HG03378 (cell line): ENCODE results near the gene CRISPLD2.

Experiments
- ATAC-seq: cut with Tn5 transposase; IDR thresholded peaks from one replicate; pipeline ENCODE4 v1.9.1; 2021; ENCODE audit warnings: mild to moderate bottlenecking, moderate library complexity; ENCODE audit not compliant: unreplicated experiment

The CRISPLD2 gene, protein sequence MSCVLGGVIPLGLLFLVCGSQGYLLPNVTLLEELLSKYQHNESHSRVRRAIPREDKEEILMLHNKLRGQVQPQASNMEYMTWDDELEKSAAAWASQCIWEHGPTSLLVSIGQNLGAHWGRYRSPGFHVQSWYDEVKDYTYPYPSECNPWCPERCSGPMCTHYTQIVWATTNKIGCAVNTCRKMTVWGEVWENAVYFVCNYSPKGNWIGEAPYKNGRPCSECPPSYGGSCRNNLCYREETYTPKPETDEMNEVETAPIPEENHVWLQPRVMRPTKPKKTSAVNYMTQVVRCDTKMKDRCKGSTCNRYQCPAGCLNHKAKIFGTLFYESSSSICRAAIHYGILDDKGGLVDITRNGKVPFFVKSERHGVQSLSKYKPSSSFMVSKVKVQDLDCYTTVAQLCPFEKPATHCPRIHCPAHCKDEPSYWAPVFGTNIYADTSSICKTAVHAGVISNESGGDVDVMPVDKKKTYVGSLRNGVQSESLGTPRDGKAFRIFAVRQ

DNA sequence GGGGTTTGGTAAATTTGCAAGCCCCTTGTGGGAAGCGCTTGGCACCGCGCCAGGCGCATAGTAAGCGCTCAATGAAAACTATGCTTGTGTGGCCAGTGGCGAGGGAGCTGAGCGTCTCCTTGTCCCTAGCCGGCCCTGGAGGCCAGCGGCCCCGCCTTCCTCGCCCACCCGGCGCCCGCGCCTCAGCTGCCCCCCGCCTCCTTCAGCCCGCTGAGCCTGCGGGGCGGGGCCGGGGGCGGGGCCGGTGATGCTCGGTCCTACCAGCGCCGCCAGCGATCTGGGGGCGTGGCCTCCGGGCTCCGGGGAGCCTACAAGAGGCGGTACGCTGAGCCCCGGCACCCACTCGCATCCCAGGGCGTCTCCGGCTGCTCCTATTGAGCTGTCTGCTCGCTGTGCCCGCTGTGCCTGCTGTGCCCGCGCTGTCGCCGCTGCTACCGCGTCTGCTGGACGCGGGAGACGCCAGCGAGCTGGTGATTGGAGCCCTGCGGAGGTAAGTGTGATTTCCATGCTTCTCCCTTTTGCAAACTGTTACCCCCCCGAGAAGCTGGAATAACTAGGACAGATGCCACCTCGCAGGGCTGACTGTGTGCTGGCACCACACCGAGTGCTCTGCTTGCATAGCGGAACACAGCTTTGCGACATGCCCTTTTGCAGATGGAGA lies at the start of gene CRISPLD2:
Gene CRISPLD2 (plus strand): TSS at position 342 of the 661 bp plus-strand sequence. CDS start 18,511 bp downstream, outside the sequence.
- ATAC-seq: no peak

DNA sequence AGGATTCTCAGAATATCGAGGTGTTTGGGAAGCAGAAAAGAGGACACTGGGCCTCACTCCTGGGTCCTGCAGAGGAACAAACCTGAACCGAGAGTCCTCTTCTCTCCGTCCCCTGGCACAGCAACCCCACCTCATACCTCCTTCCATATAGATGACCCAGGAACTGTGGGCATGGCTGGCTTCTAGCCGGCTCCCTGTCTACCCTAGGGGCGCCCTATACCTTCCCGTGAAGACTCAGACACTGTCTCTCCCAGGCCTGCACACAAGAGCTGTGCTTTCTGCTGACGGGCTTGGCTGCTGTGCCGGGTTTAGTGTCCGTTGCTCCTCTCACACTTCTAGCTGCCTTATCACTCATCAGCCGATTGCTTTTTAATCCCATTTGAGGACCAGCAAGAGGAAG lies 46.5 kb upstream of the CRISPLD2 start:
- no peak for ATAC-seq

DNA sequence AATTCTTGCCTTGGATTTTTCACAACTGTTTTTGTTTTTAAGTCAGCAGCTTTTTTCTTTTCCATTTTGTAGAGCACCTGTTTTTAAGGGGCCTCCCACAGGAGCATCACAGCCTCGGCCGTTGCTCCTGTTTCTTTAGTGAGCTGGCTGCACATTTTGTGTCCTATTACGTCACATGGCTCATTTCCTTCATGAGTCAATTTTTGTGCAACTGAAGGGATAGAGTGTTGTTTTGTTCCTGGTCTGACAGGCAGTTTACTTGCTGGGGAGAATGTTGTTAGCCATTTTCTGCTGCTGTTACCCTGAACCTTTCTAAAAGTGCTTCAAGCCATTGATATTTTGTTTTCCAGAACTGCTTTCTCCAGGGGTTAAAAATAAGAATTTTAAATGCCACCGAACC lies 45.0 kb upstream of the CRISPLD2 start:
- no peak for ATAC-seq

DNA sequence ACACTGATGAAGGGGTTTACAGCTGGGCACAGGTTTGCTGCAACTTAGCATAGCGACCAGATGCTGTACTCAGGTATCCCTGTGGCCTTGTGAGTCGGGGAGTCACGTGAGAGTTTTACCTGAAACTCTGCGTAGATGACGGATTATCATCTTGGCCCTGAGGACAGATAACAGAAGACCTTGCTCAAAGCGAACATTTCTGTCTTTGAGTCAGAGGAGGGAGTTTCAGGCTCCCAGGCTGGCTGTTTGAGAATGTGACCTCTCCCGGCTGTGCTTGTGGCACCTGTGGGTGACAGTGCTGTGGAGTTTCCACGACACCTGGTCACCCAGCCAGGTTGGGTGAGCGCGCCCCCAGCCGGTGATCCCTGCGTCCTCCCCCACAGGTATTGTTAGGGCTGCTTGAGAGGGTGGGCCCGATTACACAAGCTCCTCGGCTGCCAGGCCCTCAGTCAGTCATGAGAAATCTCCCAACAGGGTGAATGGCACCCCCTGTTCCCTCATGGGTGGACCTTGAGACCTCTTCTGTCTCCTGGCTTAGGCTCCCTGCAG lies 44.4 kb upstream of the CRISPLD2 start:
- no peak for ATAC-seq

DNA sequence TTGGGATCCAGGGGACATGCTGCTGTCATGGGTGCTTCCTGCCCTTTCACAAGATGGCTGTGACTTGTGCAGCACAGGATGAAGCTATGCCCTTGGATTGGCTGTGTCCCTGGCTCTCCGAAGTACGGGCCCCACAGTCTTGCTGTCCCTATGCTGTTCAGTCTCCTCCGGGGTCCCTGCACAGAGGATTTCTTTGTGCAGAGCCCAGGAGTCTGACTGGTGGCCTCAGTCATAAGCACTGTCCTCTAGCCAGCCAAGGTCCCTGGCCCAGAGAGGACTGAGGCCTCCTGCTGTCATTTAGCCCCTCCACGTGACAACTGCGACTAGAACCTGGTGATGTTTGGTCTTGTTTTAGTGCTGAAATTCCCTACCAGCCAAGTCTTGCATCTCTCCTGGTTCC lies 42.4 kb upstream of the CRISPLD2 start:
- no peak for ATAC-seq

DNA sequence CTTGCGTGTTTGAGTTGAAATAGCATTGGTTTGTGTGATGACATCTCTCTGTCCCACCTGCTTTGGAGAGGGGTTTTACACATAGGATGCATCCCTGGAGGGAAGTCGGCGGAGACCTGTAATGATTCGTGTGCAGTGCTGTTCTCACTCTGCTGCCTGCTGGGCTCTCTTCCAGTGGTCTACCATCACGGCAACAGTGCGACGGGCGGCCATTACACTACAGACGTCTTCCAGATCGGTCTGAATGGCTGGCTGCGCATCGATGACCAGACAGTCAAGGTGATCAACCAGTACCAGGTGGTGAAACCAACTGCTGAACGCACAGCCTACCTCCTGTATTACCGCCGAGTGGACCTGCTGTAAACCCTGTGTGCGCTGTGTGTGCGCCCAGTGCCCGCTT lies 41.1 kb upstream of the CRISPLD2 start:
- ATAC-seq: no peak

DNA sequence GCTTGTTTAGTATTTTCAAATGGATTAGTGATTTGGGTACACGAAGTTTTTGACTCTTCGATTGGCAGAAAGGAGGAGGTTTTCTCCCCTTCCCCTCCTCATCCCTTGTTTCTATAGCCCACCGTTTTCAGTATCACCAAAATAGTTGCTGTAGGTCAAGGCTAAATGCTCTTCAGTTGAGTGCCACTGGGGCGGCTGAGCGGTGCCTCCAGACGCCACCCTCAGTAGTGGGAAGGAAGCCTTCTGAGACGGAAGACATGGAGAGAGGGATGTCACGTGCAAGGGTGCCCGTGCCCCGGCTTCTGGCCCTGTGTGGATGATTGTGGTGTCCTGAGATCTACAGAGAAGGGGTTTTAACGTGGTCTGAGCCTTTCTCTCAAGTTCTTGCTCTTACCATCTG lies 39.7 kb upstream of the CRISPLD2 start:
- ATAC-seq: no peak

DNA sequence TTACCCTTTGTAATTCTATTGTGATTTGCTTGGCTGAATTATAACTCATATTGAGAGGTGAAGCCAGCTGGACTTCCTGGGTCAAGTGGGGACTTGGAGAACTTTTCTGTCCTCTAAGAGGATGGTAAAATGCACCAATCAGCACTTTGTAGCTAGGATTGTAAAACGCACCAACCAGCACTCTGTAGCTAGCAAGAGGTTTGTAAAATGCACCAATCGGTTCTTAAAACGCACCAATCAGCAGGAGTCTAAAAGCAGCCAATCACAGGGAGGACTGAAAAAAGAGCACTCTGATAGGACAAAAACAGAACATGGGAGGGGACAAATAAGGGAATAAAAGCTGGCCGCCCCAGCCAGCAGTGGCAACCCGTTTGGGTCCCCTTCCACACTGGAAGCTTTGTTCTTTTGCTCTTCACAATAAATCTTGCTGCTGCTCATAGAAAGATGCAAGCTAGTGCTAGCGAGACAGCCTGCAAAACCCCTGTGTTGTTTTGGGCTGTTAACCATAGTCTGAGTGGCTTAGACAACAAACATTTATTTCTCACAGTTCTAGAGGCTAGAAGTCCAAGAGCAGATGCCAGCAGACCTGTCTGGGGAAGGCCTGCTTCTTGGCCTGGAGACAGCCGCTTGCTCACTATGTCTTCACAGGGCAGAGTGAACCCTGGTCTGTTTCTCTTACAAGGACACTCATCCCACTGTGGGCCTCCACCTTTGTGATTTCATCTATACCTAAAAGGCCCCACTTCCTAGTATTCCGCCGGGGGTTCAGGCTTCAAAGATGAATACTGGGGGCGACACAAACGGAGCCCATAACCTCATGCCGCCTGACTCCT lies 39.0 kb upstream of the CRISPLD2 start:
- ATAC-seq: no peak

DNA sequence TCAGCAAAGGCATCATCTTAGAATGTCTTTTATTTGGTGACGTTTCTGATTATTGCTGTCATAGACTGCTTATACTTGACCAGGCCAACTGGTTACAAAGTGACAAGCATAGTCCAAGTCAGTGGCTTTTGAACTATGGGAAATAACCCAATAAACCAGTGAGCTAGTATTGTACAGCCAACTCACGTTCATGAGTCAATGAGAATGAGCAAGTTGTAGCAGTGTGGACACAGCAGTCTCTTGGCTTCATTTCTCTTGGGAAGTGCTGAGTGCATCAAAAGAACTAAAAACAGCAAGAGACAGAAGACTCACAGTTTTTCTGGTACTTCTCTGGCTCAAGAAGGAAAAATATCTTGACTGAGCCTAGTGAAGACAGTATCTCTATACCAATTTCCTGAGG lies 36.9 kb upstream of the CRISPLD2 start:
- no peak for ATAC-seq

DNA sequence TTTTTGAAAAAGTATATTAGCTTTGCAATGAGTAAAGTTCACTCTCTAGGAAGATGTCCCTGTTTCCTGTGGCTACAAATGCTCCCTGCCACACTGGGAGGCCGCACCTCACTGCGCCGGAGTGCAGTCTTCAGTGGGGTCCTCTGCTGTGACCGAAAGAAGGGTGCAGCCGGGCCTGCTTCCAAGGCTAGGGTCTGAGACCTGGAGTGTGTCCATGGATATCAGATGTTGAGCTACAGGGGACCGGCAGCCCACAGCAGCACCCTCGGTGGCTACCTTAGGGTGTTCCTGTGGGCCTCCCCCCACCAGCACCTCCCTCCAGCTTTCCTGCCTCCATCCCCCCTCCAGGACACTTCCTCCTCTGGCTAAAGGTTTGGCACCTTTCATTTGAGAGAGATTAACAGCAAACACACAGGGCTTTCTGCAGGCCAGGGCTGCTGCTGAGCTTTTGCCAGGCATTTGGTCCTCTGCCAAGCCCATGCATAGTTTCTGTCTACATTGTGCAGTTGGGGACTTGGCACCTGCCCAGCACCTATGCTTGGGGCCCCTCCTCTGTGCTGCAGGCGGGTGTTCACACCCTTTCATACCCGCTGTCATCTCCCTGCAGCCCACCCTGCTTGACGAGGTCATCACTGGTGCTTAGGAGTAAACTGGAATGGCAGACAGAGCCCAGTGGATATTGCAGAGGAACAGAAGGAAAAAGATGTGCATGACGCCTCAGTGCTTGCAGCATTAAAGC lies 33.8 kb upstream of the CRISPLD2 start:
- ATAC-seq: no peak

DNA sequence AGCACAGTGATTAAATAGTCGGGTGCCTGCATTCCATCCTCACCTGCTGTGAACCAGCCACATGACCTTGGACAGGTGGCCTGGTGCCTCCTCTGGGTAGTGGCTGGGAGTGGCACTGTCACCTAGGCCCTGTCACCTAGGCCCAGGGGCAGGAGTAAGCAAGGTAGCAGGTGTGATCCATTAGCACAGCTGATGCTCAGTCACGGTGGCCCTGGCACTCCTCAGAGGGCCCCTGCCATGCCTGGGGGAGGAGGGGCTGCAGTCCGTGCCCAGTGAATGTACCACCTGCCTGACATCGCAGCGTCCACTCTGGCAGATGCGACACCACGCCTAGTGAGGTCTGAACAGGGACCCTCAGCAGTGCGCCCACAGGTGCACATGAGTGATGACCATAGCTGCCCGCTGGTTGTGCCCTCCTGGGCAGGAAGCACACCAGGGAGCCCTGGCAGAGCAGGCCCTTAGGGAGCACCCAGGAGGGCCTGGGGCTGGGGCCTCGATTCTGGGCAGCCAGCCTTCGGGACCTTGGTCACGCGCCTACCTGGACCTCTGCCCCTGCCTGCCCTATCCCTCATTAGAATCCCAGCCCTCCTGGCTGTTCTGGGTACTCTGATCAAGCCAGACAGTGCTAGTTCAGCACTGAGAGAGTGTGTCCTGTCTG lies 33.1 kb upstream of the CRISPLD2 start:
- ATAC-seq: no peak

DNA sequence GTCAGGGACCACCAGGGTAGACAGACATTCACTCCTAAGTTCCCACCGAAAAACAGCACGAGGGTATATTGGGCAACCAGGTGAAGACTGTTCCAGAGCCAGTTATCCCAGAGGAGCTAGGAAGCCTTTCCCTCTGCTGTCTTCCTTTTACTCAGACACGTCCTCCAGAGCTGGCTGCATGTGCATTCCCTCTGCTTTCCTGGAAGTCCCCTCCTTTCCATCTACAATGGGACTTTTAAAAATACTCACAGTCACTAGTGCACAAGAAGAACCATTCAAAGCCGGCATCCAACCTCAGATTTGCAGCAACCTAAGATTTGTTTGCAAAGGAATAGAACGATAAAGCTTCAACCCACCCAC lies 32.5 kb upstream of the CRISPLD2 start:
- ATAC-seq: no peak

DNA sequence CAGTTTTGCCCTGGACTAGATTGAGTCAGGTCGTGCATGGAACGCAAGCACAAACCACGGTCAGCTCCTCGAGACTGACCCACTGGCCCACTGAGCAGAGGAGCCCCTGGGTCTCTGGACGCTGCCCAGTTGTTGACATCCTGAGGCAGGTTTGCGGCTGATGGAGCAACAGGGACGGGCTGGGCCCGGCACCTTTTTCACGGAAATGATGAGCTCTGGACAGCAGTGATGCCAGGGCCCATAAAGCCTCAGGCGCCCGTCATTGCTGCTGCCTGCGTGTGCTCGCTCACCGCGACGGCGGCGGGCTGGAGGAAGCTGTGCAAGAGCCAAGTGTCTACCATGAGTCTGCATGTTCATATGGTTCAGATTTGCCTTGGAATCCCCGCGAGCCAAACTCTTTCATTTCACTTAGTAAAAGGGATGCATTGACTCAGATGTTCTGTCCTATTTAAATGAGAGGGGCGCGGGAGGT lies 30.8 kb upstream of the CRISPLD2 start:
- no peak for ATAC-seq

DNA sequence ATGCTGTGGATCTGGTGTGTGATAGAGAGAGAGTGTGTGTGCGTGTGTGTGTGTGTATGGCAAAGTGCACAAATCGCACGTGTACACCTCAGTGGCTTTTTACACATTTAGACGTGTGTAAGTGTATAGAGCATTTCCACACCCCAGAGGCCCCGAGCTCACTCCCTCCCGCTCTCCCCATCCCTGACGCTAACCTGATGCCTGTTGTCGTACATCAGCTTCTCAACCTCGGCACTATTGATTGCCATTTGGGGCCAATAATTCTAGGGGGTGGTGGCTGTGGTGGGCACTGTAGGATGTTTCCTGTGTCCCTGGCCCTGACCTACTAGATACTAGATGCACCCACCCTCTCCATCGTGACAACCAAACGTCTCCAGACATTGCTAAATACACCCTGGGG lies 30.4 kb upstream of the CRISPLD2 start:
- ATAC-seq: no peak

DNA sequence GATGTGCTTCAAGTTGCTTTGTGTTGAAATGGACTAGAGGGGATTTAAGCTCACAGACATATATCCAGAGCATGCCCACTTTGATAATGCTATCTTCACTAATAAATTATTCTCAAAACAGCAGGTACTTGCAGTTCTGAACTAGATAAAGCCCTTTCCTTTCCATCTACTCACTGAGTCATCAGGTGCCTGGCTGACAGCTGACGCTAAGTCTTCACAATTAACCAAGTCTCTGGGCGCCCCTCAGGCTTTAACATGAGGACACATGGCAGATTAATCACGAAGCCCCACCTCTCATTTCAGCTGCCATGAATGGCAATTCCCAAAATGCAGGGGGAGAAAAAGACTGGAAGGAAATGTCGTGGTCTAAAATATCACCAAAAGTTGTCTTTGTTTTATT lies 29.5 kb upstream of the CRISPLD2 start:
- ATAC-seq: no peak

DNA sequence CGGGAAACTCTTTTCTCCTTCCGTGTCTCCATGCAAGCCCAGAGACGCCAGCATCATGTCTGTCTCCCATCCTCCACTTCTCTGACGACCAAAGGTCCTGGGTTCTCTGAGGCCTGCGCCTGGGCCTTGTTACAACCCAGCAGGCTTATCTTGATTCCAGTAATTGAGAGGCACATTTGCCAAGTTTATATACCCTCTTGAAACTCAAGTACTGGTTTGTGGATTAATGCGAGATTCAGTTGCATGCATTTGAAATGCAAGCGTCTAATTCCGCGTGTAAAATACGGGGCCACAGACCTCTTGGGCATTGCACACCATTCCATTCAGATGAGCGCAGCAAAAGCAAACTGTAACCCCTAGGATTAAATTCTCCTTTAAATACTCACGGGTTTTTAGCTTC lies 28.7 kb upstream of the CRISPLD2 start:
- ATAC-seq: no peak

DNA sequence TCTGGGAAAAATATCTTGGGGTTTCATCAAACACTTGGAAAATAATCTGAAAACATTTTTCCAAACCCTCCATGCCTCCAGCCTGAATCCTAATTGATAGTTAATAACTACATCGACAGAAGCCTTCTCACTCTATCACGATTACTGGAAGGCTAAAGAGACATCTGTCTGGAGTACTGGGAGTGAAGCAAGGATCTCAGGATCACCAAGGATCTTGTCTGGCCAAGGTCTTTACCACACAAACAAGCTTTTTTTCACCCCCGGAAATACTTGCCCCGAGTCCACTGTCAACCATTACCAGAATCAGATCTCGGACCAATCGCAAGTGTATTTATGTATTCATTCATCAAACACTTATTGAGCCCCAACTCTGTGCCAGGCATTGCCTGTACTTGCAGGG lies 28.3 kb upstream of the CRISPLD2 start:
- ATAC-seq: no peak

DNA sequence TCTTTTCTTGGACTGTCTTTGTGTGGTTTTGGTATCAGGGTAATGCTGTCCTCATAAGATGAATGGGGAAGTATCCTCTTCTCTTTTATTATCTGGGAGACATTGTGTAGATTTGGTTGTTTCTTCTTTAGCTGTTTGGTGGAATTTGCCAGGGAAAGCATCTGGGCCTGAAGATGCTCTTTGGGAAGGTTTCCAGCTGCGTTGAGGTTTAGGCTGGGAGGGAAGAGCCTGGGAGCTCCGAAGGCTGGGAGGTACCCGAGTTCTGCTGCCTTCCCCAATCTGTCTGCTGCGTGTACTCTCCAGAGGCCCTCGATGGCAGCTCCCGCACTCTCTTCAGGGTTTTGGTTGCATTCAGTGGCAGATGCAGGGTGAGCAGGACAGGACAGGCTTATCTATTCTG lies 25.6 kb upstream of the CRISPLD2 start:
- ATAC-seq: no peak

DNA sequence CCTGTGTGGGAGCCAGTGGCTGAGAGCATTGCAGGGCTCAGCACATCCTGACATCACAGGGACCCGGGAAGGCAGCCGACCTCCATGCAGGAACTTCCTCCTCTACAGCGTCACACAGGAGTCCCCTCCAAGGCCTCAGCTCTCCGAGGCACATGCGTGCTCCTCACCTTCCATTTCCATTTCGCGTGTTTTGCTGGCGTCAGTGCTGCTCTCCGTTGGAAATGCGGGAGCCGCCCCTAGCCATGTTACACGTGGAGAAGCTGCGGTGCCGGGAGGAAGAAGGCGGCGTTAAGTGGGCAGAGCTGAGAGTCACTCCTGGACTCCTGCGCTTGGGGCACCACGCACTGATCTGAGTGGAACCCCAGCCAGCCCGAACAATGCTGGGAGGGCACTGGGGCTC lies 25.2 kb upstream of the CRISPLD2 start:
- no peak for ATAC-seq
